ENCODE results near the gene TSLP. TPM values are rescaled to one million over a fixed set of nuclear protein-coding genes. Genes with fewer than 3 reads are reported as not detected.

The TSLP gene
- total RNA-seq, 2 donors from 2014 or later: 3.6 to 3.7 TPM

Other genes starting within 250 kb of the TSLP start
- 10 to 100 TPM; 34.8 to 42.4 TPM for gene WDR36, start 20.6 kb downstream of the TSLP start, total RNA-seq
- gene CAMK4, start 152.7 kb downstream of the TSLP start, total RNA-seq: 10 to 100 TPM; 56.1 to 96.0 TPM

Measured in activated T-cell treated with anti-CD3 and anti-CD28 coated beads, Interleukin-2, amount 50 U/mL, for 72 hours (primary cell).